ENCODE data around the gene PREPL. TPM values are rescaled to one million over a fixed set of nuclear protein-coding genes. Genes with fewer than 3 reads are reported as not detected.
"Not testable (repeated sequence)": the region's sequence is repeated elsewhere in the genome, so short reads cannot be mapped to it uniquely, and the experiment has no call there.

PREPL gene
- total RNA-seq = 10 to 100 TPM; 70.4 to 77.4 TPM
- long read RNA-seq, full-length matches to known transcripts = 36 of 62 reads
- long read RNA-seq, partial matches to known transcripts = 12 of 62 reads
- long read RNA-seq, other reads (novel, unspliced or antisense) = 14 of 62 reads

GRCh38 chr2:44361330-44362206, at the start of gene PREPL, which contains the start of gene CAMKMT:
PREPL (minus strand) TSS chr2:44361494; CDS start chr2:44346342, 15,152 bp downstream.
CAMKMT (plus strand) TSS chr2:44361947.
- intact Hi-C loops (cut with DNase I) = no loop called here
- ATAC-seq (peak; percentile 97 to 98), DNase-seq (peak; percentile 98)

DNA sequence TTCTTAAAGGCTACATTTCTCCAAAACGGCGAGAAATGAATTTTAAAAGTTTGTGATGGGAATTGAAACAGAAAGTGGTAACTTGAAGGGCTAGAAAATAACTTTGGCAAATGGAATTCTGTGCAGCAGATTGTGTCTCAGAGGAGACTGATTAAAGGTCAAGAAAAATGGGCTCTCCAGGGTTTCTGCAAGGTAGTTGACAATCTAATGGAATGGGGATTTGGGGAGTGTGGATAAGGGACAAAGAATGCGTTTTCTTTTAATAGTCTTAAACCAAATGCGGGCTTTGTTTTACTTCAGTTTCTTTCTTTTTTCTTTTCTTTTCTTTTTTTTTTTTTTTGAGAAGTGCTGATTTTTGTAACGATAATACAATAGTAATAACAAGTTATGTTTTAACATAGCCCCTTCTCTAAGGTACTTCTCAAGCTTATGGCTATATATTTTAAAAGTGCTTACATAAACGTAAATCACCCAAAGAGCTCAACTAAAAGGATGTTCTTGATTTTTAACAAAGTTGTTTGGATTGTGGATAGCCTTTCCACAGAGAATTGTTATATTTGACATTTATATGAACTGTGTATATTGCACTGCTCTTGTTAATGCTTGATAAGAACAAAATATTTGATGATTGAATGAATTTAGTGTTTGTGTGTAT, 37.1 kb upstream of the PREPL start:
- ATAC-seq (no peak), DNase-seq (no peak)
- intact Hi-C loops (cut with DNase I) = no loop called here

DNA sequence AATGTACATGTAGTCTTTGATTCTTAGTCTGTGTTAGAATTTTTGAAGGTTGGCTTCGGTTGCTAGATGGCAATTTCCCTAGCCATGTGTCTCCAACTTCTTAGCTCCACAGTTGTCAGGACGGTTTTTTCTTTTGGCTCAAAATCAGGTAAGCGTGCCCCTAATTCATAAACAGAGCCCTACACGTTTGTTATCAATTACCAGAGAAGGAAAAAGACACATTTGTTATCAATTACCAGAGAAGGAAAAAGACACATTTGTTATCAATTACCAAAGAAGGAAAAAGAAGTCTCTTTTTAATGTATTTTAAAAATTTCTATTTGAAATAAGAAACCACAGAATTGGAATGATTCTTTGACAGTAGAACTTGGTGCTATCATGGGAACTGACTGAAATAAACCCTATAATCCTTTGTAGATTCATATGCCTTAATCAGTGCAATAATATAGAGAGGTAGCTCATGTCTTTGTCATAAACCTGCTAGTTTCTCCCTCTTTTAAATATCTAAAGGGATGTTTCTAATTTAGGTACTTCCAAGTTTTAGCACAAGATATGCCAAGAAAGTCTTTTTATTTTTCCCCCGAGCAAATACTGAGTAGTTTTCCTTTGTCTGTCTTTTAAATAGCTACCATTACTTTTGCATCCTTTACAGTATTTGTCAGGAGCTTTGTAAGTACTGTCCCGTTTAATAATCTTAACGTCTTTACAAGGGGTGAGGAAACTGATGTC, 36.3 kb upstream of the PREPL start:
- ATAC-seq (no peak), DNase-seq (no peak)
- intact Hi-C loops (cut with DNase I) = no loop called here

- intact Hi-C loops (cut with DNase I) = loop anchor here in 1 of 2 donors (2.0 kb wide), 1 partner anchor 564 kb away; no protein-coding TSS in a partner anchor
- ATAC-seq (no peak), DNase-seq (peak; percentile 45)
Observed at GRCh38 chr2:44392338-44392943, 31.1 kb upstream of the PREPL start.

- intact Hi-C loops (cut with DNase I) = no loop called here
- ATAC-seq (no peak), DNase-seq (no peak)
Observed at GRCh38 chr2:44389895-44390294, 28.6 kb upstream of the PREPL start.

DNA sequence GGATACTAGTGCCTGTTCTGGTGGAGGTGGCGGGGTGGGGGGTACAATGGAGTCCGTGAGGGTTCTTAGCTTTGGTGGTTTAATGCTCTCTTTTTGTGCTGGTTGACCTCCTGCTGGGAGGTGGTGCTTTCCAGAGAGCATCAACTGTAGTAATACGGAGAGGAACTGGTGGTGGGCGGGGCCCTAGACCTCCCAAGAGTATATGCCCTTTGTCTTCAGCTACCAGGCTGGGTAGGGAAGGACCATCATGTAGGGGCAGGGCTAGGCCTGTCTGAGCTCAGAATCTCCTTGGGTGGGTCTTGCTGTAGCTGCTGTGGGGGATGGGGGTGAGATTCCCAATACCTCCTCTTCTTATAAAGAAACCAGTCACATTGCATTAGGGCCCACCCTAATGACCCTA, 27.6 kb upstream of the PREPL start:
- ATAC-seq = no peak
- DNase-seq = no peak
- intact Hi-C loops (cut with DNase I) = no loop called here

- ATAC-seq; DNase-seq; intact Hi-C loops (cut with DNase I): not testable (repeated sequence)
Observed at GRCh38 chr2:44385226-44385625, 23.9 kb upstream of the PREPL start.

- DNase-seq (no peak), ATAC-seq (no peak)
- intact Hi-C loops (cut with DNase I) = no loop called here
Observed at GRCh38 chr2:44377486-44377885, 16.2 kb upstream of the PREPL start.

- ATAC-seq = no peak
- DNase-seq = no peak
- intact Hi-C loops (cut with DNase I) = no loop called here
Observed at GRCh38 chr2:44372246-44372645, 11.0 kb upstream of the PREPL start.

DNA sequence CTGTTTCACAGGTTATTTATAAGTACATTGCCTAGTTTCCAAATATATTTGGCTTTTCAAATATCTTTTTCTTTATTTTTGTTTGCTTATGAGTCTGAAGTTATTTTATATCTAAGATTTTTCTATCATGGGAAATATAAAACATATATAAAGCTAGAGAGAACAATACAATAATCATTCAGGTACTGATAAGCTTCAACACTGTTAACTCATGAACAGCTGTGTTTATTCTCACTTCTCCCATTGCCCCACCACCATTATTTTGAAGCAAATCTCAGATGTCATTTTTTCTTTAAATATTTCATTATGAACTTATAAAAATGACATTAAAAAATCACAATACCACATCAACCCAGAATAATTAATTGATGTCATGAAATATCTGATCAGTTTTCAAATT, 10.2 kb upstream of the PREPL start:
- DNase-seq = no peak

DNA sequence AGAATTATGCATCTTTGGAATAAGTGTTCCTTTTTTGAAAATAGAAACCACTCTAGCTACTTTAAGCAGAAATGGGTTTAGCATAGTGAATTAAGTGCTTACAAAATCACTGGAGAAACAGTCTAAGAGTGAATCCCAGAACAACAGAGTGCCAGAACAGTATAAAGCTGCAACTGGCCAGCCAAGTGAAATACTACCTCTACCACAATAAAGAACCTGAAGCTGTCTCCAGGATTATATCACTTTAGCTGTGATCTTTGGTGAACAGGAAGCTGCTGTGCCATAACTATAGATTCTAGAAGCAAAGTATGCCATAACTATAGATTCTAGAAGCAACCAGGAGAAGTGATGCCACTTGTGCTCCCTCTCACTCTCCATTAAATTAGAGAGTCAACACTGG, 8.1 kb upstream of the PREPL start:
- no peak for ATAC-seq
- DNase-seq = no peak
- intact Hi-C loops (cut with DNase I) = no loop called here

More for the DNA sequence above, 10.2 kb upstream of the PREPL start:
- ATAC-seq = no peak
- intact Hi-C loops (cut with DNase I) = no loop called here

GRCh38 chr2:44367591-44367990, 6.3 kb upstream of the PREPL start:
- ATAC-seq = no peak
- intact Hi-C loops (cut with DNase I) = no loop called here

DNA sequence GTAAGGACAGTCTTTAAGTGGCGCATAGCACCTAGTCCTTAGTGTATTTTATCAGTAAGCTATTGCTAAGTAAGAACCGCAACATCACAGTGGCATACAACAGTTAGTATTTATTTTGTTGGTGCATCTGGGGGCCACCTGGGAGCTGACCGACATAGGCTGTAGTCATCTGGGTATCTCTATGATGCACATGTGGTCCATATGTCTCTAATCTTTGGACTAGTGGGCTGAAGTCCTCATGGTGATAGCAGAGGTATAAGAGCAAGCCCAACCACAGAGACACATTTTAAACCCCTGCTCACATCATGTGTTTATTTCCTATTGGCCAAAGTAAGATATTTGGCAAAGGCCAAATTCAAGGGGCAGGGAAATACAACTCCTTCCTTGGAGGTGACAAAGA, 3.3 kb upstream of the PREPL start:
- ATAC-seq = no peak
- intact Hi-C loops (cut with DNase I) = no loop called here

More at GRCh38 chr2:44367591-44367990, 6.3 kb upstream of the PREPL start:
- no peak for DNase-seq

DNA sequence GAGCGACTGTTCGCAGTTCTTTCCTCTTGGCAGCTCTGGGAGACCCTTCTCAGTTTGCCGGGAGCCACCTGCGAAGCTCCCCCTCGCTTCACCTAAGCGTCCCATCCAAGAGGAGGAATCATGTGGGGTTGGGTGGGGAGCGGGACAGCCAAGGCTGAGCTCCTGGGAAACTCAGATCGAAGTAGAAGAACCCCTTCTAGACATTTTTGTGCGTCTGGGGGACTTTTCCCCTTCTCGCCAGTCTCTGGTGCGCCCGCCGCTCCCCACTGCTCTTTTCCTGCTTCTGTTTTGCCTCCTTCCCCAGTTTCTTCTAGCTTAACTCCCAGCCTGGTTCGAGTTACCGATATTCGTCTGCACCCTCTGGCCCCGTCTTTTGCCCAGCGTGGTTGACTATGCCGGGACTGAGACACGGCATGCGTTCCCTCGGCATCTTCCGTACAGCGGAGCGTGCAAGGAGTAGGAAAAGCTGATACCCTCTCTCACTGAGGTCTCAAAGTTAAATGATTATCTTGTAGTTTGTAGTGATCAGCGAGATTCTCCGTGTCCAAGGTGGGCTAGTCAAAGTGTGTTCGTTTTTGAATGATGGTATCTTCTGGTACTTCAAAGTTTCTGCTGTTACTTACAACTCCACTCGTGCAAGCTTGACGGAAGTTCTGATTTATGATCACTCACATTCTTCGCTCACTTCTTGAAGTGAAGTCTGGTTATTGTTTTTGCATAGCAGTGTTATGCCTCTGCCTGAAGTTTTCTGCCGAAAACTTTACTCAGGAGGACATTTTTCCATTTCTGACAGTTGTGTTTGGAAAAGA, 1.1 kb upstream of the PREPL start:
- ATAC-seq (peak; percentile 45 to 68), DNase-seq (no peak)
- intact Hi-C loops (cut with DNase I) = no loop called here

More for the DNA sequence above, 3.3 kb upstream of the PREPL start:
- DNase-seq = no peak

- intact Hi-C loops (cut with DNase I) = no loop called here
- ATAC-seq = peak; percentile 16 to 22
Observed at GRCh38 chr2:44360749-44361329, 455 bp downstream of the PREPL start.

DNA sequence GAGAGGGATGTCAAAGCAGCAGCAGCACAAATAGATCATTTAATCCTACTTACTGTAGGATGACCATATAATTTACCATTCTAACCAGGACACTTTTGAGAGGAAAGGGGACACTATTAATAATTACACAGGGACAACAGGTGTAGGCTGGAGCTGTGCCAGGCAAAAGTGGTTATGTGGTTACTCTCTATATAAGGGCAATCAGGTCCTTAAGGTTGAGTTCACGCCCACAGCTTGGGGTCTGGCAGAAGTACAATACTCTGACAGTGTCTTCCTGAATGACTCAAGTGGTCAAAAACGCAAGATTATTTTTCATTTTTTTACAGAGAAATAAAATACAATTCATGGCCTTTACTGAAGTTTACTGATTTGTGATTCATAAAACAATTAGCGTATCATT, 2.8 kb downstream of the PREPL start:
- ATAC-seq (no peak), DNase-seq (no peak)
- intact Hi-C loops (cut with DNase I) = no loop called here

More at GRCh38 chr2:44360749-44361329, 455 bp downstream of the PREPL start:
- DNase-seq = no peak

GRCh38 chr2:44354761-44355160, 6.5 kb downstream of the PREPL start:
- no peak for DNase-seq
- no peak for ATAC-seq
- intact Hi-C loops (cut with DNase I) = no loop called here

DNA sequence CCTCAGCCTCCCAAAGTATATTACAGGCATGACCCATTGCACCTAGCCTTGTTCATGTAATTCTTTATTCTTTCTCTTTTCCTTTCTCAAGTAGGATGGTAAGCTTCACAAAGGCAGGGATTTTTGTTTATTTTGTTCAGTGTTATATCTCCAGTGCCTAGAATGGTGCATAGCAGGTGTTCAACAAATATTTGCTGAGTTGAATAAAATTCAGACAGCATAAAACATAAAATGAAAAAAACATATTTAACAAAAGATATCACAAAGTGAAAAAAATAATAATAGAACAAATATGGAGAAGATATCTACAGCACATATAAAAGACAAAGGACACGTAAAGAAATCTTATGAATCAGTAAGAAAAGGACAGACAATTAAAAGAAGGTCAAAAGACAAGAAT, 8.8 kb downstream of the PREPL start:
- DNase-seq (no peak), ATAC-seq (no peak)
- intact Hi-C loops (cut with DNase I) = no loop called here

Data from left cardiac atrium (tissue), 4 donors.